GM18526 (cell line): ENCODE measurements around the gene DLX3.

Source experiments
- POLR2A ChIP-seq: IDR thresholded peaks from 3 replicates; pipeline ENCODE4 v1.6.1; 2011; ENCODE audit not compliant: insufficient read length; ENCODE audit errors: extremely low read depth

Gene DLX3

GRCh38 chr17:49963626-49964302 is 31.3 kb downstream of the DLX3 start:
- no peak for TF ChIP-seq POLR2A

GRCh38 chr17:49963309-49963625 is 31.8 kb downstream of the DLX3 start:
- TF ChIP-seq POLR2A: no peak

- no peak for TF ChIP-seq POLR2A
These were observed 32.3 kb downstream of the DLX3 start for GRCh38 chr17:49962599-49963308.

DNA sequence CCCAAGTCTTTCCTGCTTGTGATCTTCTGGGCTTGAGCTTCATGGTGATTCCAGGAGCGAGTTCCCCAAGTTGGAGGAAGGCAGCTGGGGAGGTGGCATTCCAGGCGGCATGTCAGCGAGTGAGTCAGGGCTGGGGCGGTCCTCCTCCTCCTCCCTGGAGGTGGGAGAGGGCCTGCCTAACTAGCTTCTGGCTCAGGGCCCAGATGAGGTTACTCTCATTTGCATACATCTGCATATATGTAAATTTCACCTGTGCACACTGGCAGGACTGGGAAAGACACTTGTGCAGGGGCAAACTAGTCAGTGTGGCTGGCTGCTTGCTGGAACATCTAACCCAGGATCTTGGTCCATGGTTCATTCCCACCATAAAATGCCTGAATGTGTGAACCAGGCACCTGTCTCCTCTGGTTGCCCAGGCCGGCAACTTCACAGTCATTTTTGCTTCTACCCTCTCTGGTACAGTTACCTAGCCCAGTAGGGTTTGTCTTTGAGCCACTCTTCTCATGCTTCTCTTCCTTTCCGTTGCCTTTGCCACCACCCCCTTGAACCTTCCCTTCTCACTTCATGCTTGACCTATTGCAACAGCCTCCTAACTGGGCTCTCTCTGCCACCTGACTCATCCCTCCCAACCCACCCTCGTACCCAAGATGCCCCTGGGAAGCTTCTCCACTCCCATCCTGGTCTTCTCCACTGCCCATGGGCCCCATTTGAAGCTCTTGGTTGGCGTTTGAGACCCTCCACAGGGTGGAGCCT is 35.7 kb downstream of the DLX3 start:
- no peak for TF ChIP-seq POLR2A

GRCh38 chr17:49958723-49959122 is 36.3 kb downstream of the DLX3 start:
- no peak for TF ChIP-seq POLR2A

- TF ChIP-seq POLR2A: no peak
These were observed 37.7 kb downstream of the DLX3 start for GRCh38 chr17:49957350-49957749.

GRCh38 chr17:49956780-49957179 is 38.2 kb downstream of the DLX3 start:
- TF ChIP-seq POLR2A: no peak

DNA sequence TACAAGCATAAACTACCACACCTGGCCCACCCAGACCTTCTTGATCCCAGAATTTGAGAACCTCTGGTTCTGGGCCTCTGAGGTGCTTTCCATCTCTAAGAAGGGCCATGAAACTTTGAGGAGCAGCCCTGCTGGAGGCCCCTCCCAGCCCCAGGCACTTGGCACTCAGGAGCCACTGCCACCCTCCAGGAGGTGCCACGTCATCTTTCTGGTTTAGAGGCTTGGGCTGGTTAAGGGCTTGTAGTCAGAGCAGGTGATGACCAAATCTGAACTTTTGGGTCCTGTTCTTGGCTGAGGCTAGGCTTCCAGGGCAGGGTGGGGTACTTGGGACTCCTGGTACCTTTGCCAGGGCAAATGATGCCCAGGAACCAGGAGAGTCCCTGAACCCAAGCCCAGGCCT is 39.9 kb downstream of the DLX3 start:
- no peak for TF ChIP-seq POLR2A

DNA sequence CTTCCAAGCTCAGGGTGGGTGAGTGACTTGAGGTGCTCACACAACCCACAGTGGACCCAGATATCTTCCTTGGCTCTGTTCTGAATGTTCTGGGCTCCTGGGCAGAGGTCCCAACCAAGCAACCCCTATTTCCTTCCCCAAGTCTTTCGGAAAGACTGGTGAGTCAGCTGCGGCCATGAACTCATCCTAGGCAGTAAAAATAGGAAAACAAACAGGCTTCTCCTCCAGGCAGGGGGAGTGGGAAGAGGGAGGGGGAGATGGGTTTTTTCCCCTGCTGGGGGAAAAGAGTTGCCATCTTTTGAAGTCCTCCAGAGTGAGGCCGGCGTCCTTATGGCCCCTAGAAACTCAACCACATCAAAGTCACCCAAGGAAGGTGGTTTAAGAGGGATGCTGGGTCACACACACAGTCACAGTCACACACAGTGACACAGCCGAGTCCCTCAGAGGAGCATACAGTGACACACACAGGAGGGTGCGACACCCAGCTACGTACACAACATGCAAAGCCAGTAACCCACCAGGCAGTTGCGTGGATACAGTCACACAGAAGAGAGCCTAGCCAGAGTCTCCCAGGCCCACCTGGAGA is 42.0 kb downstream of the DLX3 start:
- TF ChIP-seq POLR2A: no peak

GRCh38 chr17:49952209-49952911 is 42.7 kb downstream of the DLX3 start:
- TF ChIP-seq POLR2A: no peak

DNA sequence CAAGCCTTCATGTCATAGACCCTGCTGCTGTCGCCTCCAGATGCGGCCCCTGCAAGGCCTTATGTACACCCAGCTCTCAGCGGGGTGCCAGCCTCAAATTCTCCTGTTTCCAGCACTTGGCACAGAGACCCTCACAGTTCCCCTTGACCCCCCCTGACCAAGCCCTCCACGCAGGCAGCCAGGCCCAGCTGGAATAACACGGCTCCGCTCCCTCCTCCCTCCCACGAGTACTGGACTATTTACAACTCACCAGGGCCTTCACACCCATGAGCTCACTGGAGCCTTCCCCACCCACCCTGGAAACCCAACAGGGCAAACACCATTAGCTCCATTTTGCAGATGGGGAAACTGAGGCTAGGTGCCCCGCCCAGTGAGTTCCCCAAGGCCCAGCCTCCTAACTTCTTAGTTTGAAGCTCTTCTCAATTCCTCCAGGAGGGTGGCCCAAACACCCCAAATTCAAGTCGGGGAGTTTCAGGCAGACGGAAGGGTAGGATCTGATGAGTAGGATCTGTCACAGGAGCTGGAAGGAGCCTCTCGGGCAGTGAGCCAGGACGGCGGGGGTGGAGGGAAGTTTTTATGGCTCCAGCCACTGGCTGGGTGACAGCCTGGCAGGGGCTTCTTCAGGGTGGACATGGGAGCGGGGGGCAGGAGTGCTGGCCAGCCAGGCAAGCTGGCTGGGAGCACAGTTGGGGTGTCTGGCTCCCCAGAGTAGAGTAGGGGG is 43.5 kb downstream of the DLX3 start:
- no peak for TF ChIP-seq POLR2A

- no peak for TF ChIP-seq POLR2A
These were observed 45.4 kb downstream of the DLX3 start for GRCh38 chr17:49949634-49950033.

GRCh38 chr17:49946964-49947584 is 48.0 kb downstream of the DLX3 start:
- no peak for TF ChIP-seq POLR2A

DNA sequence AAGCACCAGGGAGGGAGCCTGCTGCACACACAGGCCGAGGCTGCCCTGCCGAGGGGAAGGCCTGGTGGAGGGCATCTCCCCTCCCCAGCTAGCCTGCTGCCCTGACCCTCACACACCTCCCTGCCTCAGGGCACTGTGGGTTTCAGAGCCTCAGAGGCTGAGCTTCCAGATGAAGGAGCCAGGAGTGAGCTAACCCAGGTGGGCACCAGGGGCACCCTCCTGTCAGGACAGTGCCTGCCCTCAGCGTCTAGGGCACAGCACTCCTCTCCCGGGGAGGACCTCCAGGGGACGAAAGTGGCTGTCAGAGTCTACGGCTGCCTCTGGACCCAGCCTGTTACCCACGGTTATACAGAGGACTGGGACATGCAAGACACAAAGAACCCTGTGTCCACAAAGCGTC is 48.8 kb downstream of the DLX3 start:
- no peak for TF ChIP-seq POLR2A
